ENCODE data around the gene AGPAT2.

The AGPAT2 gene

GRCh38 chr9:136659861-136660784 is 27.1 kb downstream of the AGPAT2 start:
- no peak for DNase-seq

GRCh38 chr9:136658849-136659535 is 28.3 kb downstream of the AGPAT2 start:
- no peak for DNase-seq

GRCh38 chr9:136657974-136658848 is 29.0 kb downstream of the AGPAT2 start:
- no peak for DNase-seq

GRCh38 chr9:136656795-136657611 is 30.3 kb downstream of the AGPAT2 start:
- no peak for DNase-seq

GRCh38 chr9:136656183-136656738 is 31.0 kb downstream of the AGPAT2 start:
- DNase-seq: no peak

GRCh38 chr9:136655536-136656182 is 31.6 kb downstream of the AGPAT2 start:
- DNase-seq: no peak

GRCh38 chr9:136654820-136655535 is 32.3 kb downstream of the AGPAT2 start:
- DNase-seq: no peak

GRCh38 chr9:136653323-136654079 is 33.8 kb downstream of the AGPAT2 start:
- no peak for DNase-seq

GRCh38 chr9:136651860-136652259 is 35.4 kb downstream of the AGPAT2 start:
- no peak for DNase-seq

- DNase-seq: no peak
Measured at GRCh38 chr9:136650648-136651047, 36.6 kb downstream of the AGPAT2 start.

- no peak for DNase-seq
Measured at GRCh38 chr9:136650021-136650420, 37.2 kb downstream of the AGPAT2 start.

GRCh38 chr9:136648751-136649150 is 38.5 kb downstream of the AGPAT2 start:
- DNase-seq: no peak

- DNase-seq: no peak
Measured at GRCh38 chr9:136646827-136647711, 40.2 kb downstream of the AGPAT2 start.

GRCh38 chr9:136645903-136646754 is 41.1 kb downstream of the AGPAT2 start:
- no peak for DNase-seq

- no peak for DNase-seq
Measured at GRCh38 chr9:136645352-136645902, 41.8 kb downstream of the AGPAT2 start.

- peak; percentile 37 for DNase-seq
Measured at GRCh38 chr9:136644593-136645351, 42.5 kb downstream of the AGPAT2 start.

GRCh38 chr9:136644343-136644592 is 43.0 kb downstream of the AGPAT2 start:
- peak; percentile 65 for DNase-seq
